Thyroid gland (tissue), 4 donors: Measurements from ENCODE around the gene SIGLEC15. TPM values are rescaled to one million over a fixed set of nuclear protein-coding genes. Genes with fewer than 3 reads are reported as not detected.
"Not testable (repeated sequence)": the region's sequence is repeated elsewhere in the genome, so short reads cannot be mapped to it uniquely, and the experiment has no call there.

Source experiments
- DNase-seq, 2 donors: peaks; one replicate each; pipeline ENCODE4 v3.0.0-alpha.2; 2019
- H3K27ac ChIP-seq, 3 donors: fragments of 200-600 bp; sonication (generic); 1 replicate in 2 of 3; 2 replicates in 1 of 3; pipeline ENCODE4 v1.5.1; 2016 to 2019; ENCODE audit warnings: mild to moderate bottlenecking in 1 of 3, moderate library complexity in 1 of 3
- H3K27me3 ChIP-seq: fragments of 200-600 bp; sonication (generic); one replicate; pipeline ENCODE4 v1.5.1; 2019
- H3K36me3 ChIP-seq, 2 donors: fragments of 200-600 bp; sonication (generic); one replicate each; pipeline ENCODE4 v1.5.1; 2016 to 2019
- H3K4me1 ChIP-seq, 2 donors: fragments of 200-600 bp; sonication (generic); one replicate each; pipeline ENCODE4 v1.5.1; 2017 to 2019
- H3K4me3 ChIP-seq, 3 donors: fragments of 200-600 bp; sonication (generic); replicated peaks in 1 of 3; 1 replicate in 2 of 3; 2 replicates in 1 of 3; pipeline ENCODE4 v1.5.1; 2016; ENCODE audit warnings: mild to moderate bottlenecking in 1 of 3
- H3K9me3 ChIP-seq: fragments of 200-600 bp; sonication (generic); one replicate; pipeline ENCODE4 v1.5.1; 2017
- POLR2A ChIP-seq, 2 donors: fragments of 450-650 bp; IDR thresholded peaks; one replicate each; pipeline ENCODE4 v1.6.1; 2017; ENCODE audit warnings: antibody characterized with exemption in 2 of 2, mild to moderate bottlenecking in 2 of 2, moderate library complexity in 1 of 2
- WGBS, 2 donors: methylation state at CpG; one replicate each; pipeline ENCODE4 v1.1.5; 2017; 5-methylcytosine and 5-hydroxymethylcytosine counted together
- intact Hi-C: fragments of 100-400 bp; cut with DNase I; formaldehyde crosslinking; loops from one replicate; pipeline ENCODE4 v1.15.1; 2023
- total RNA-seq, 4 donors: library from RNA; depleted of rRNA; stranded (reverse); fragments of >200 nt; gene quantifications; one replicate each; pipeline ENCODE4 v1.2.3, GENCODE V29; 2016
- TF ChIP-seq, protein P1 (sequence below), 6 experiments: fragments of 200-600 bp in 3 of 6; fragments of 450-650 bp in 3 of 6; sonication (generic) in 3 of 6; IDR thresholded peaks; one replicate each; pipeline ENCODE4 v1.5.1; 2016 to 2019; ENCODE audit warnings: antibody characterized with exemption in 6 of 6, mild to moderate bottlenecking in 2 of 6, inconsistent platforms in 1 of 6, moderate library complexity in 1 of 6

SIGLEC15 gene
- total RNA-seq, 4 donors from 2014 or later = 0.33 to 4.0 (median 0.54) TPM; not detected in 1

DNA sequence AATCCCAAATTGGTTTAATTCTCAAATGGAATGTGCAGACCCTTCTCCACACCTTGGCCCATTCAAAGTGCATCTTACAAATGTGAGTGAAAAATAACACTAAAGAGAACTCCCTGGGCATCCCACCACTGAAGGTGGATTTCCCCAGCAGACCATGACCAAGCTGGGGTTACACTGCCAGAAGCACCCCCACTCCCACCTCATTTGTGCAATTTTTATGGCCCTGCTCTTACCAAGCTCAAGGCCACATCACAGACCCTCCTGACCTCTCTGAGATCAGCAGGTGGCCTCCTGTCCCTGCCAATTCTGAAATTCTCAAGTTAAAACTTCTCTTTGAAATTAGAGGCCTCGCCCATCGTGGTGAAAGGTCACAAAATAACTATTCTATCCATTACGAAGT lies 21.6 kb downstream of the SIGLEC15 start:
- 59 to 78% methylated on average over 3 of the region's 3 CpGs for whole genome bisulfite sequencing, 2 donors
- no peaks in the 10 kb centered on the region for H3K27me3 ChIP-seq
- DNase-seq = no peak
- H3K27ac ChIP-seq = no peak overlapping the region
- intact Hi-C loops = no loop called here
- no peaks in the 10 kb centered on the region for H3K4me1 ChIP-seq
- TF ChIP-seq, protein P1, sequence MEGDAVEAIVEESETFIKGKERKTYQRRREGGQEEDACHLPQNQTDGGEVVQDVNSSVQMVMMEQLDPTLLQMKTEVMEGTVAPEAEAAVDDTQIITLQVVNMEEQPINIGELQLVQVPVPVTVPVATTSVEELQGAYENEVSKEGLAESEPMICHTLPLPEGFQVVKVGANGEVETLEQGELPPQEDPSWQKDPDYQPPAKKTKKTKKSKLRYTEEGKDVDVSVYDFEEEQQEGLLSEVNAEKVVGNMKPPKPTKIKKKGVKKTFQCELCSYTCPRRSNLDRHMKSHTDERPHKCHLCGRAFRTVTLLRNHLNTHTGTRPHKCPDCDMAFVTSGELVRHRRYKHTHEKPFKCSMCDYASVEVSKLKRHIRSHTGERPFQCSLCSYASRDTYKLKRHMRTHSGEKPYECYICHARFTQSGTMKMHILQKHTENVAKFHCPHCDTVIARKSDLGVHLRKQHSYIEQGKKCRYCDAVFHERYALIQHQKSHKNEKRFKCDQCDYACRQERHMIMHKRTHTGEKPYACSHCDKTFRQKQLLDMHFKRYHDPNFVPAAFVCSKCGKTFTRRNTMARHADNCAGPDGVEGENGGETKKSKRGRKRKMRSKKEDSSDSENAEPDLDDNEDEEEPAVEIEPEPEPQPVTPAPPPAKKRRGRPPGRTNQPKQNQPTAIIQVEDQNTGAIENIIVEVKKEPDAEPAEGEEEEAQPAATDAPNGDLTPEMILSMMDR (IDR thresholded peaks at IDR 0.05) = no peak
- no peak for TF ChIP-seq POLR2A (IDR thresholded peaks at IDR 0.05)
- H3K4me3 ChIP-seq = no peak overlapping the region
- H3K9me3 ChIP-seq = no peaks in the 10 kb centered on the region
- H3K36me3 ChIP-seq = peaks cover 11% of the 10 kb centered on the region in 2 donors

DNA sequence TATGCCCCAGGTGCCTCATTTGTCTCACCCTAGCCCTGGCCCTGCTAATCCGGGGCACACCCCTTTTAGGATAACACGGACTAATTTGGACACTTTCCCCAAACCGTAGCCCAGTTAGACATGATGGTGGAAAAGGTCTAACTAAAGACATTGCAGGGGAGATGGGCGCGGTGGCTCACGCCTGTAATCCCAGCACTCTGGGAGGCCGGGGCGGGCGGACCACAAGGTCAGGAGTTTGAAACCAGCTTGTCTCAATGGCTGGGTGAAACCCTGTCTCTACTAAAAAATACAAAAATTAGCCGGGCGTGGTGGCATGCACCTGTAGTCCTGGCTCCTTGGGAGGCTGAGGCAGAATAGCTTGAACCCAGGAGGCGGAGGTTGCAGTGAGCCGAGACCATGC lies 23.2 kb downstream of the SIGLEC15 start:
- H3K36me3 ChIP-seq = peaks cover 11 to 21% of the 10 kb centered on the region in 2 donors
- H3K27me3 ChIP-seq, DNase-seq, intact Hi-C loops, H3K27ac ChIP-seq, H3K4me1 ChIP-seq, H3K4me3 ChIP-seq, H3K9me3 ChIP-seq: not testable (repeated sequence)
- WGBS, 2 donors = 97 to 98% methylated on average over 13 of the region's 13 CpGs

DNA sequence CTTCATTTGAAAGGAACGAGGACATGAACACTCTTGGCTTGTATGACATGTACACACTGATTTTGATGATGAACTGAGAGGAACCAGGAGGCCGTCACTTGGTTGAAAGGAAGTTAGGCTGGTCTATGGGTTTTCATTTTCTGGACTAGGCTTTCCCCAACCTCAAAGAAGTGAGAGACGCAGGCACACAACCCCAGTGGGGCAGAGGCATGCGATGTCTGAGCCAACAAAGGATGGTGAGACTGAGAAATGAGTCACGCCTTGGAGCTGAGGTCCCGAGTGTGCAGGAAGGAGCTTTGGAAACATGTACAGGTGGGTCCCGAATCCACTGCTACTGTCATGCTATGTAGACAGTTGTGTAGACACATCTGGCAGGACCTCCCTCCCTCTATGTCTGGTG lies 24.1 kb downstream of the SIGLEC15 start:
- no peak overlapping the region for H3K27ac ChIP-seq
- no peak overlapping the region for H3K4me3 ChIP-seq
- WGBS, 2 donors = 86 to 93% methylated on average over 7 of the region's 7 CpGs
- DNase-seq = no peak
- H3K27me3 ChIP-seq = no peaks in the 10 kb centered on the region
- no peaks in the 10 kb centered on the region for H3K9me3 ChIP-seq
- no peaks in the 10 kb centered on the region for H3K4me1 ChIP-seq
- no peak for TF ChIP-seq POLR2A (IDR thresholded peaks at IDR 0.05)
- intact Hi-C loops = no loop called here
- peaks cover 16 to 21% of the 10 kb centered on the region in 2 donors for H3K36me3 ChIP-seq

DNA sequence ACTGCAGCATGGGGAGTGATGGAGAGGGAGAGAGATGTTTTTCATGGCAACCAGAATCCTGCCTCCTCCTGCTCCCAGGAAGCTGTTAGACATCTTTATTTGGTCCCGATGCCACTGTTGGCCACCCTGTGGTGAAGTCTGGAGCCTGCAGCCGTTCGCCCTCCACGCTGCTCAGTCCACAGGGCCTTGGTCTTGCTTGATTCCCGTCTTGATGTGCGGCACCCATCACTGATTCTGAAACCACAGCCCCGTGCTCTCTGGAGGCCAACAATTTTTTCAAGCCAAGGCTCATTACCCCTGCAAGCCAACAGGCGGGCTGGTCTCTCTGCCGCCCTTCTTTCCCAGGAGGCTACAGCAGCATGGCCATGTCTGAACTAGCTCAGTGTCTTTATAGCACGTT lies 24.5 kb downstream of the SIGLEC15 start:
- Histone ChIP-seq H3K27me3 (no peaks in the 10 kb centered on the region), H3K27ac (no peak overlapping the region), H3K36me3 (peaks cover 20 to 22% of the 10 kb centered on the region in 2 donors), H3K4me1 (no peaks in the 10 kb centered on the region), H3K4me3 (no peak overlapping the region), H3K9me3 (no peaks in the 10 kb centered on the region)
- intact Hi-C loops = no loop called here
- TF ChIP-seq, protein P1 (IDR thresholded peaks at IDR 0.05) = peak in 1 of 6 experiments; percentile 7
- TF ChIP-seq POLR2A (IDR thresholded peaks at IDR 0.05) = no peak
- 82 to 85% methylated on average over 10 of the region's 10 CpGs for WGBS, 2 donors
- no peak for DNase-seq

DNA sequence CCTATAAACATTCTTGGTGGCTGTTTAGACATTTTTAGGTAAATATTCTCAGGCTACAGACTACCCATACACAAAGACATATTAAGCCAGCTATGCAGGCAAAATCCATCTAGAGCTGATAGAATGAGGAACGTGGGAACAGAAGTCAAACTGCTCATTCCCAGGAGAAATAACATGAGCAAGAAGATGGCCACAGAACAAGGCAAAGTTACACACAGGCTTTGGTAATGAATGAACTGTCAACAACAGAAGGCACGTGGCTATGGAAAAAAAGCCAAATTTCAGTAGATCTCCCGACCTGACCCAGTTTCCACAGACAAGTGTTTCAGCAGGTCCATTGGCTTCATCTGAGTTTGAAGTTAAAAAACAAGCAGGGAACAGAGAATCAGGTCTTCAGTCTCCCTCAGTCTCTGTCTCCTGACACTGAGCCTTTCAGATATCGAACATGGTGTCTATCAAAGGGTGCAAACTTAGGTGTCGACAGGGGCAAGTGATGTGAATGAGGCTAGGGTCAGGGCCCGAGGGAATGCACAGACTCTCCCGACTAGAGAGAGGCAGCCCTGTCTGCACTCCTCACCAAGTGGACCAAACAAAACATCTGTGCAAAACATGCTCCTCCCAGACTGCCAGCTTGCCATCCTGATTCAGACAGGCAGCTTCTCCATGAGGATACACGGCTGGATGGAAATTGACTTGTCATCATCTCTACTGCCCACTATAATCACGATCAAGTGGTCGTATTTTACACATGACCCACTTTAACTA lies 25.9 kb downstream of the SIGLEC15 start:
- intact Hi-C loops = no loop called here
- 77 to 80% methylated on average over 10 of the region's 10 CpGs for WGBS, 2 donors
- peaks cover 32 to 35% of the 10 kb centered on the region in 2 donors for H3K36me3 ChIP-seq

DNA sequence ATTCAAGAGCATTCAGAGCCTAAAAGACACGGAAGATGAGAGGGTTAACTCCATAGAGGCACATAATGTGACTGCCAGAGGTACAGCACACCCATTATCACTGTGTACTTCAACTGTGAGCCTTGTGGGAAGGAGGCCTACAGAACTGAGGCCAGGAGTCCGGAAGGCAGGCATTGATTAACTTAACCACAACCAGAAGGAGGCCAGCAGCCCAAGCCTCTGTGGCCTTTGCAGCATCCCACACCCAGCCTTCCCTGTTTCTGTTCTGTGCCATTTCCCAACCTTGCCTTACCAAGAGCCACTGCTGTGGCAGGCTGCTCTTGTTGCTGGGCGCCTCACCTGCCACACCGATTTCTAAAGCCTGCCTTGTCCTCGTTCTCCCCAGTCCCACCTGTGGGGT lies 27.2 kb downstream of the SIGLEC15 start:
- intact Hi-C loops = no loop called here
- no peaks in the 10 kb centered on the region for H3K4me1 ChIP-seq
- no peak overlapping the region for H3K4me3 ChIP-seq
- H3K36me3 ChIP-seq = peaks cover 45 to 47% of the 10 kb centered on the region in 2 donors
- no peaks in the 10 kb centered on the region for H3K27me3 ChIP-seq
- H3K27ac ChIP-seq = no peak overlapping the region
- H3K9me3 ChIP-seq = no peaks in the 10 kb centered on the region
- TF ChIP-seq, protein P1 (IDR thresholded peaks at IDR 0.05) = no peak
- no peak for TF ChIP-seq POLR2A (IDR thresholded peaks at IDR 0.05)
- no peak for DNase-seq
- WGBS, 2 donors = 98% methylated on average over 5 of the region's 5 CpGs

More for the DNA sequence above, 25.9 kb downstream of the SIGLEC15 start:
- Histone ChIP-seq H3K9me3 (no peaks in the 10 kb centered on the region), H3K27me3 (no peaks in the 10 kb centered on the region), H3K4me3 (no peak overlapping the region), H3K27ac (no peak overlapping the region), H3K4me1 (no peaks in the 10 kb centered on the region)
- no peak for TF ChIP-seq POLR2A (IDR thresholded peaks at IDR 0.05)
- TF ChIP-seq, protein P1 (IDR thresholded peaks at IDR 0.05) = no peak
- DNase-seq = no peak
